Neural cell (in vitro differentiated cells): ENCODE measurements around the gene OAS1. TPM values are rescaled to one million over a fixed set of nuclear protein-coding genes. Genes with fewer than 3 reads are reported as not detected.

Experiments
- H2AFZ ChIP-seq: fragments of 200-600, 300-800 bp; sonication (generic), shearing (Covaris generic); 2 replicates; pipeline ENCODE4 v1.6.0; 2014; ENCODE audit warnings: low read depth, mild to moderate bottlenecking, antibody characterized with exemption, low read length, moderate library complexity
- H3F3A ChIP-seq: fragments of 200-600 bp; shearing (Covaris generic); 2 replicates; pipeline ENCODE4 v1.6.1; 2016; ENCODE audit warnings: mild to moderate bottlenecking, moderate library complexity, mixed read lengths, antibody characterized with exemption, low read length; ENCODE audit not compliant: insufficient read depth, poor library complexity, severe bottlenecking
- H3K27ac ChIP-seq: fragments of 200-600, 300-800 bp; sonication (generic), shearing (Covaris generic); 2 replicates; pipeline ENCODE4 v1.5.1; 2014; ENCODE audit warnings: mild to moderate bottlenecking, low read length, moderate library complexity
- H3K27me3 ChIP-seq: fragments of 300-800, 200-600 bp; sonication (generic), shearing (Covaris generic); 2 replicates; pipeline ENCODE4 v1.6.0; 2014; ENCODE audit warnings: mild to moderate bottlenecking, low read depth, low read length, moderate library complexity; ENCODE audit not compliant: insufficient read depth
- H3K36me3 ChIP-seq: fragments of 300-800, 200-600 bp; sonication (generic), shearing (Covaris generic); 2 replicates; pipeline ENCODE4 v1.5.1; 2014; ENCODE audit warnings: mild to moderate bottlenecking, antibody characterized with exemption, low read length, moderate library complexity; ENCODE audit not compliant: insufficient read depth
- H3K4me2 ChIP-seq: fragments of 300-800, 200-600 bp; sonication (generic), shearing (Covaris generic); 2 replicates; pipeline ENCODE4 v1.6.0; 2014; ENCODE audit warnings: mild to moderate bottlenecking, low read length
- H3K4me3 ChIP-seq: fragments of 300-800, 200-600 bp; sonication (generic), shearing (Covaris generic); 2 replicates; pipeline ENCODE4 v1.5.1; 2014; ENCODE audit warnings: mild to moderate bottlenecking, low read length, moderate library complexity
- H3K79me2 ChIP-seq: fragments of 200-600 bp; shearing (Covaris generic); replicated peaks from 2 replicates; pipeline ENCODE4 v1.6.0; 2014; ENCODE audit warnings: mild to moderate bottlenecking, low read length, moderate library complexity; ENCODE audit not compliant: insufficient read depth
- H3K9ac ChIP-seq: fragments of 300-800, 200-600 bp; sonication (generic), shearing (Covaris generic); 2 replicates; pipeline ENCODE4 v1.6.1; 2016; ENCODE audit warnings: mild to moderate bottlenecking, low read length, mixed read lengths
- H3K9me2 ChIP-seq: fragments of 200-600 bp; shearing (Covaris generic); 2 replicates; pipeline ENCODE4 v1.6.1; 2016; ENCODE audit warnings: mild to moderate bottlenecking, low read length, mixed read lengths; ENCODE audit not compliant: insufficient read depth
- H3K9me3 ChIP-seq: fragments of 200-600, 300-800 bp; sonication (generic), shearing (Covaris generic); 2 replicates; pipeline ENCODE4 v1.6.1; 2016; ENCODE audit warnings: mild to moderate bottlenecking, mixed run types, low read length, moderate library complexity, mixed read lengths
- H4K20me1 ChIP-seq: fragments of 200-600 bp; shearing (Covaris generic); 2 replicates; pipeline ENCODE4 v1.6.1; 2016; ENCODE audit warnings: mild to moderate bottlenecking, mixed run types; ENCODE audit not compliant: insufficient read depth
- EP300 ChIP-seq: fragments of 450-650 bp; conservative IDR thresholded peaks from 2 replicates; pipeline ENCODE4 v1.6.1; 2014; ENCODE audit warnings: antibody characterized with exemption, mild to moderate bottlenecking, moderate library complexity; ENCODE audit not compliant: poor library complexity, severe bottlenecking
- EZH2 ChIP-seq: fragments of 200-600, 300-800 bp; shearing (Covaris generic), sonication (generic); IDR thresholded peaks from 2 replicates; pipeline ENCODE4 v1.6.1; 2014; ENCODE audit warnings: antibody characterized with exemption, low read length, borderline replicate concordance, mild to moderate bottlenecking; ENCODE audit not compliant: insufficient read depth, poor library complexity, severe bottlenecking
- MXI1 ChIP-seq: fragments of 450-650 bp; conservative IDR thresholded peaks from 2 replicates; pipeline ENCODE4 v1.6.1; 2014; ENCODE audit warnings: antibody characterized with exemption, mild to moderate bottlenecking; ENCODE audit not compliant: poor library complexity, severe bottlenecking
- POLR2AphosphoS5 ChIP-seq: IDR thresholded peaks from 2 replicates; pipeline ENCODE4 v1.6.1; 2012
- RAD21 ChIP-seq: fragments of 450-650 bp; conservative IDR thresholded peaks from 2 replicates; pipeline ENCODE4 v1.6.1; 2014; ENCODE audit warnings: antibody characterized with exemption, mild to moderate bottlenecking, moderate library complexity
- REST ChIP-seq: IDR thresholded peaks from 2 replicates; pipeline ENCODE4 v1.6.1; 2012; ENCODE audit warnings: borderline replicate concordance
- SMC3 ChIP-seq: fragments of 450-650 bp; conservative IDR thresholded peaks from 2 replicates; pipeline ENCODE4 v1.6.1; 2014; ENCODE audit warnings: antibody characterized with exemption, mild to moderate bottlenecking, moderate library complexity; ENCODE audit not compliant: poor library complexity
- TAF1 ChIP-seq: IDR thresholded peaks from 2 replicates; pipeline ENCODE4 v1.6.1; 2012; ENCODE audit warnings: low read depth
- polyA plus RNA-seq: library from polyadenylated mRNA; depleted of rRNA; stranded (reverse); fragments of >200 nt; gene quantifications from 2 replicates; pipeline ENCODE4 v1.2.3, GENCODE V29; 2014
- TF ChIP-seq, protein P1 (sequence below): fragments of 450-650 bp; IDR thresholded peaks from 2 replicates; pipeline ENCODE4 v1.5.1; 2014; ENCODE audit warnings: antibody characterized with exemption, mild to moderate bottlenecking, moderate library complexity; ENCODE audit not compliant: poor library complexity, severe bottlenecking

OAS1 gene
- polyA plus RNA-seq, 1 donor from 2014 or later = not detected

- Histone ChIP-seq H3K9me3 (no peaks in the 10 kb centered on the region), H3K27ac (no peak overlapping the region), H3K79me2 (no peaks in the 10 kb centered on the region), H4K20me1 (no peaks in the 10 kb centered on the region), H3K27me3 (no peaks in the 10 kb centered on the region), H3K4me3 (no peak overlapping the region), H3K9me2 (no peaks in the 10 kb centered on the region), H3K4me2 (no peak overlapping the region), H2AFZ (no peak overlapping the region), H3F3A (no peaks in the 10 kb centered on the region), H3K9ac (no peak overlapping the region), H3K36me3 (no peaks in the 10 kb centered on the region)
- TF ChIP-seq MXI1 (no peak), TAF1 (no peak), RAD21 (no peak), EZH2 (no peak), POLR2AphosphoS5 (no peak), REST (no peak), EP300 (no peak)
- TF ChIP-seq, protein P1, sequence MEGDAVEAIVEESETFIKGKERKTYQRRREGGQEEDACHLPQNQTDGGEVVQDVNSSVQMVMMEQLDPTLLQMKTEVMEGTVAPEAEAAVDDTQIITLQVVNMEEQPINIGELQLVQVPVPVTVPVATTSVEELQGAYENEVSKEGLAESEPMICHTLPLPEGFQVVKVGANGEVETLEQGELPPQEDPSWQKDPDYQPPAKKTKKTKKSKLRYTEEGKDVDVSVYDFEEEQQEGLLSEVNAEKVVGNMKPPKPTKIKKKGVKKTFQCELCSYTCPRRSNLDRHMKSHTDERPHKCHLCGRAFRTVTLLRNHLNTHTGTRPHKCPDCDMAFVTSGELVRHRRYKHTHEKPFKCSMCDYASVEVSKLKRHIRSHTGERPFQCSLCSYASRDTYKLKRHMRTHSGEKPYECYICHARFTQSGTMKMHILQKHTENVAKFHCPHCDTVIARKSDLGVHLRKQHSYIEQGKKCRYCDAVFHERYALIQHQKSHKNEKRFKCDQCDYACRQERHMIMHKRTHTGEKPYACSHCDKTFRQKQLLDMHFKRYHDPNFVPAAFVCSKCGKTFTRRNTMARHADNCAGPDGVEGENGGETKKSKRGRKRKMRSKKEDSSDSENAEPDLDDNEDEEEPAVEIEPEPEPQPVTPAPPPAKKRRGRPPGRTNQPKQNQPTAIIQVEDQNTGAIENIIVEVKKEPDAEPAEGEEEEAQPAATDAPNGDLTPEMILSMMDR = no peak
Observed at GRCh38 chr12:112861284-112861683, 45.5 kb upstream of the OAS1 start.

DNA sequence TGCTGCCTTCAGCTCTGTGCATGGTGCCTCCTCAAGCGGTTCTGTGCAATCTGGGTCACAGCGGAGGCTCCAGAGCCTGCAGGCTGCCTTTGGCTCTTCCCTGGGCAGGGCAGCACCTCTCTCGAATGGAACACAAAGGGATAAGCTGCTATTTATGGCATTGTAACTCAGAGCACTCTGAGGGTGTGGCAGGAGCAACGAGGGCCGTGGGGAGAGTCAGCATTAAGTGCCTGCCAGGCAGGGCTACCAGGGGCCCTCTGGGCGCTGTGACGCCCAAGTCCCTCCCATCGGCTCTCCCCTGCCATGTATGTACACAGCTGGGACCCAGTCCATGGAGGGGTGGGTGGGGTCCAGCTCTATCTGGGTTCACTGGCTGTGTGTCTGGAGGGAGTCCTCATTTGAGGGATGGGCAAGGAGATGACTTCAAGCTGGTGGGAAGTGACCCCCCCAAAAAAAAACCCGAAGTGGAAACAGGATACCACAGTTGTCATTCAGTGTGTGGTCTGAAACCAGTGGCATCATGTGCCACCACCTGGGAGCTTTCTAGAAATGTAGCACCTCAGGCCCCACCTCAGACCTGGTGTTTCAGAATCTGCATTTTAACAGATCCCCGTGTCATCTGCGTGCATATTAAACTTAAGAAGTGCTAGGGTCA, 44.0 kb upstream of the OAS1 start:
- Histone ChIP-seq H3F3A (no peaks in the 10 kb centered on the region), H3K9me2 (no peaks in the 10 kb centered on the region), H2AFZ (no peak overlapping the region), H3K9ac (no peak overlapping the region), H3K79me2 (no peaks in the 10 kb centered on the region), H3K9me3 (no peaks in the 10 kb centered on the region), H3K4me3 (no peak overlapping the region), H4K20me1 (no peaks in the 10 kb centered on the region), H3K27me3 (peaks cover 6% of the 10 kb centered on the region), H3K36me3 (no peaks in the 10 kb centered on the region), H3K4me2 (no peak overlapping the region), H3K27ac (no peak overlapping the region)
- TF ChIP-seq RAD21 = no peak
- TF ChIP-seq SMC3 = no peak
- TF ChIP-seq, protein P1 = no peak
- TF ChIP-seq EZH2 = no peak
- TF ChIP-seq TAF1 = no peak
- TF ChIP-seq EP300 = no peak
- no peak for TF ChIP-seq POLR2AphosphoS5
- no peak for TF ChIP-seq MXI1
- no peak for TF ChIP-seq REST
